Osteocyte (in vitro differentiated cells): ENCODE results near the gene BFSP1. TPM values are rescaled to one million over a fixed set of nuclear protein-coding genes. Genes with fewer than 3 reads are reported as not detected.

ENCODE experiments used
- DNase-seq: peaks from one replicate; pipeline ENCODE4 v3.0.0; 2021; ENCODE audit warnings: mixed read lengths; ENCODE audit not compliant: unreplicated experiment; ENCODE audit errors: extremely low spot score
- H3K27ac Mint-ChIP-seq: one replicate; pipeline ENCODE4 v1.8.0; 2021; ENCODE audit warnings: mild to moderate bottlenecking, mixed read lengths; ENCODE audit not compliant: unreplicated experiment
- H3K27me3 Mint-ChIP-seq: one replicate; pipeline ENCODE4 v1.8.0; 2021; ENCODE audit warnings: mixed read lengths; ENCODE audit not compliant: unreplicated experiment
- H3K36me3 Mint-ChIP-seq: one replicate; pipeline ENCODE4 v1.8.0; 2021; ENCODE audit warnings: mixed read lengths; ENCODE audit not compliant: unreplicated experiment
- H3K4me1 Mint-ChIP-seq: one replicate; pipeline ENCODE4 v1.8.0; 2021; ENCODE audit warnings: mixed read lengths; ENCODE audit not compliant: unreplicated experiment
- H3K4me3 Mint-ChIP-seq: one replicate; pipeline ENCODE4 v1.8.0; 2021; ENCODE audit warnings: mild to moderate bottlenecking, moderate library complexity, mixed read lengths; ENCODE audit not compliant: unreplicated experiment
- H3K9me3 Mint-ChIP-seq: one replicate; pipeline ENCODE4 v1.8.0; 2021; ENCODE audit warnings: mixed read lengths; ENCODE audit not compliant: unreplicated experiment
- CTCF ChIP-seq: fragments of 200-600 bp; sonication (generic); IDR thresholded peaks from 2 replicates; pipeline ENCODE4 v1.5.0; 2021; ENCODE audit warnings: antibody characterized with exemption, mild to moderate bottlenecking, moderate library complexity
- total RNA-seq: library from RNA; stranded (reverse); gene quantifications from 2 replicates; pipeline ENCODE4 v1.2.1, GENCODE V29; 2021

Gene BFSP1
- total RNA-seq, 1 donor from 2014 or later = 13.8 TPM

- no peak for DNase-seq
- H3K9me3 Mint-ChIP-seq = no peaks in the 10 kb centered on the region
- peaks cover 22% of the 10 kb centered on the region for H3K4me1 Mint-ChIP-seq
- peak overlapping the region; percentile 61 for H3K4me3 Mint-ChIP-seq
- H3K27ac Mint-ChIP-seq = peak overlapping the region; percentile 58
- no peak for TF ChIP-seq CTCF
- H3K36me3 Mint-ChIP-seq = no peaks in the 10 kb centered on the region
- no peaks in the 10 kb centered on the region for H3K27me3 Mint-ChIP-seq
These were observed 1.0 kb downstream of the BFSP1 start for GRCh38 chr20:17530153-17530552.

GRCh38 chr20:17529586-17529985, 1.6 kb downstream of the BFSP1 start:
- Mint-ChIP-seq H3K27me3 (no peaks in the 10 kb centered on the region), H3K4me3 (no peak overlapping the region), H3K27ac (no peak overlapping the region)

GRCh38 chr20:17525650-17526049, 5.5 kb downstream of the BFSP1 start:
- DNase-seq = no peak
- no peak for TF ChIP-seq CTCF
- Mint-ChIP-seq H3K4me3 (no peak overlapping the region), H3K9me3 (no peaks in the 10 kb centered on the region), H3K36me3 (no peaks in the 10 kb centered on the region), H3K4me1 (peaks cover 12% of the 10 kb centered on the region), H3K27me3 (no peaks in the 10 kb centered on the region), H3K27ac (no peak overlapping the region)

More at GRCh38 chr20:17529586-17529985, 1.6 kb downstream of the BFSP1 start:
- peaks cover 22% of the 10 kb centered on the region for H3K4me1 Mint-ChIP-seq
- H3K9me3 Mint-ChIP-seq = no peaks in the 10 kb centered on the region
- DNase-seq = no peak
- no peak for TF ChIP-seq CTCF
- H3K36me3 Mint-ChIP-seq = no peaks in the 10 kb centered on the region

GRCh38 chr20:17525132-17525531, 6.0 kb downstream of the BFSP1 start:
- Mint-ChIP-seq H3K4me1 (peaks cover 11% of the 10 kb centered on the region), H3K27me3 (no peaks in the 10 kb centered on the region), H3K4me3 (no peak overlapping the region), H3K36me3 (no peaks in the 10 kb centered on the region), H3K9me3 (no peaks in the 10 kb centered on the region), H3K27ac (no peak overlapping the region)
- TF ChIP-seq CTCF = no peak
- DNase-seq = no peak

- Mint-ChIP-seq H3K27ac (no peak overlapping the region), H3K4me3 (no peak overlapping the region), H3K27me3 (no peaks in the 10 kb centered on the region), H3K9me3 (no peaks in the 10 kb centered on the region), H3K4me1 (peaks cover 11% of the 10 kb centered on the region), H3K36me3 (no peaks in the 10 kb centered on the region)
- TF ChIP-seq CTCF = no peak
- no peak for DNase-seq
These were observed 6.6 kb downstream of the BFSP1 start for GRCh38 chr20:17524560-17524959.
